Measurements from ENCODE around the gene ZNF189.

GRCh38 chr9:101354765-101355708 lies 43.6 kb upstream of the ZNF189 start:
- no peak for TF ChIP-seq MAX (IDR thresholded peaks at IDR 0.05; ENCODE audit: insufficient read depth, insufficient read length)
- TF ChIP-seq POLR2A (IDR thresholded peaks at IDR 0.05; ENCODE audit: low read depth, low read length), result no peak
- TF ChIP-seq CTCF (IDR thresholded peaks at IDR 0.05; ENCODE audit: extremely low read depth in 1 of 2, insufficient read depth in 1 of 2, low read depth in 1 of 2, low read length in 2 of 2), result no peak
- TF ChIP-seq EZH2 (IDR thresholded peaks at IDR 0.05; ENCODE audit: borderline replicate concordance, low read depth, low read length, severe bottlenecking), result no peak
- TF ChIP-seq MYC (IDR thresholded peaks at IDR 0.05; ENCODE audit: low read depth, low read length), result no peak
- TF ChIP-seq POLR2AphosphoS5 (IDR thresholded peaks at IDR 0.05; ENCODE audit: insufficient read depth, low read depth, low read length), result no peak
- no peak for TF ChIP-seq GATA2 (IDR thresholded peaks at IDR 0.05; ENCODE audit: insufficient read depth, insufficient read length, low read depth, low read length)
- TF ChIP-seq JUN (IDR thresholded peaks at IDR 0.05; ENCODE audit: borderline replicate concordance, insufficient read depth, insufficient read length, low read depth), result no peak
- no peak for TF ChIP-seq FOS (IDR thresholded peaks at IDR 0.05; ENCODE audit: borderline replicate concordance, insufficient read depth, low read length)

All from endothelial cell of umbilical vein (primary cell).